LNCAP (cell line): ENCODE measurements around the gene SLC25A25.

Source experiments
- TF ChIP-seq, protein P1 (sequence below): fragments of 450-650 bp; IDR thresholded peaks from 2 replicates; pipeline ENCODE4 v1.5.1; 2017; ENCODE audit warnings: mild to moderate bottlenecking

SLC25A25 gene

GRCh38 chr9:128085943-128086342 lies 17.9 kb downstream of the SLC25A25 start:
- TF ChIP-seq, protein P1, sequence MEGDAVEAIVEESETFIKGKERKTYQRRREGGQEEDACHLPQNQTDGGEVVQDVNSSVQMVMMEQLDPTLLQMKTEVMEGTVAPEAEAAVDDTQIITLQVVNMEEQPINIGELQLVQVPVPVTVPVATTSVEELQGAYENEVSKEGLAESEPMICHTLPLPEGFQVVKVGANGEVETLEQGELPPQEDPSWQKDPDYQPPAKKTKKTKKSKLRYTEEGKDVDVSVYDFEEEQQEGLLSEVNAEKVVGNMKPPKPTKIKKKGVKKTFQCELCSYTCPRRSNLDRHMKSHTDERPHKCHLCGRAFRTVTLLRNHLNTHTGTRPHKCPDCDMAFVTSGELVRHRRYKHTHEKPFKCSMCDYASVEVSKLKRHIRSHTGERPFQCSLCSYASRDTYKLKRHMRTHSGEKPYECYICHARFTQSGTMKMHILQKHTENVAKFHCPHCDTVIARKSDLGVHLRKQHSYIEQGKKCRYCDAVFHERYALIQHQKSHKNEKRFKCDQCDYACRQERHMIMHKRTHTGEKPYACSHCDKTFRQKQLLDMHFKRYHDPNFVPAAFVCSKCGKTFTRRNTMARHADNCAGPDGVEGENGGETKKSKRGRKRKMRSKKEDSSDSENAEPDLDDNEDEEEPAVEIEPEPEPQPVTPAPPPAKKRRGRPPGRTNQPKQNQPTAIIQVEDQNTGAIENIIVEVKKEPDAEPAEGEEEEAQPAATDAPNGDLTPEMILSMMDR, result no peak

DNA sequence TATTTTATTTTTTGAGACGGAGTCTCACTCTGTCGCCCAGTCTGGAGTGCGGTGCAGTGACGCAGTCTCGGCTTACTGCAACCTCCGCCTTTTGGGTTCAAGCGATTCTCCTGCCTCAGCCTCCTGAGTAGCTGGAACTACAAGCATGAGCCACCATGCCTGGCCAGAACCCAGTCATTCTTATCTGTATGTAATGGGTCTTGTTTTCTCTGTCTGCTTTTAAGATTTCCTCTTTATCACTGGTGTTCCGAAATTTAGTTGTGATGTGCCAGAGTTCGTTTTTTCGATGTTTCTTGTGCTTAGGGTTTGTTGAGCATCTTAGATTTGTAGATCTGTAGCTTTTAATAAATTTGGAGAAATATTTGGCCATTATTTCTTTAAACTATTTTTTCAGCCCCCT lies 19.2 kb downstream of the SLC25A25 start:
- TF ChIP-seq, protein P1, result no peak

DNA sequence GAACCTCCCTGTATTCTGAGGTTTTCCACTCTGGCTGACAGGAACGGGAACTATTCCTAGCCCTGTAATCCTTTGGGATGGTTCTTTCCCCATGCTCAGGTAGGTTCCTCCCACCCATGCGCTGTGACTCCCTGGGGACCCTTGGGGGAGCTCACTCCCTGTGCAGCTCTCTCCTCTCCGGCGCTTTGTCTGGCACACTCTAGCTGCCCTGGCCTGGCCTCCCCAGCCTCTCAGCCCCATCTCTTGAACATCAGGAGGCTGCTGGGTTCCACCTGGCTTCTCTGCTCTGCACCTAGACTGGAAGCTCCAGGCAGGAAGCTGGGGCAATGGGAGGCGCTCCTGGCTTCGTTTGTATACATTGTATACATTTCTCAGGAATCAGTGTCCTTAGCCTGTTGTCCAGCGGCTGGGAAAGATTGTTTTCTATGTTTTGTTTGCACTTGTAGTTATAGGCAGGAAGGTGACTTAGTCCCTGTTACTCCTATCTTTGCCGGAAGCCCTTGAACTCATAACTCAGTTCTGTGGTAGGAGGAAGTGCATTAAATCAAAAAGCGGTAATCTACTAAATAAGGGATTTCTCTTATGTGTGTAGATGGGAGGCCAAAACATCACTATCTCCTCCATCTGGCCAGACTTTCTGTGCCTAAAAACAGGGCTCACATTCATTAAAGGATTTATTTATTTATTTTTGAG lies 20.4 kb downstream of the SLC25A25 start:
- TF ChIP-seq, protein P1, result no peak

- TF ChIP-seq, protein P1, result no peak
Observed at GRCh38 chr9:128089299-128089698, 21.3 kb downstream of the SLC25A25 start.

DNA sequence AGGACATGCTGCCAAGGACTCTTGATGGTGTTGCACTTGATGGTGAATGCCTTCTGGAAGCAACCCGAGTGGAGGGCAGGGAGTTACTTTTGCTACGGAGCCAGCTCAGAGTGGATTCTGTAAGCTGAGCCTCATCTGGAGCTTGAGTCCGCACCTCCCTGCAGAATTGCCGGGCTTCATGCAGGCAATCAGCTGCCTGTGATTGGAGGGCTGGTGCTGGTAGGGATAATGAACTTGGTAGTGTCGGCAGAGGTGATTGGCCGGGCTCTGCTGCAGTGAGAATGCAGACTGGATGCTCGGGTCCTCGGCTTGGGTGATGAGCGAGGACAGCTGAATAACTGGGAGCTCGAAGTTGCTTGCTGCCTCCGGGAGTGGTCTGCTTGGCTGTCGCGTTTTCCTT lies 23.1 kb downstream of the SLC25A25 start:
- TF ChIP-seq, protein P1, result no peak

DNA sequence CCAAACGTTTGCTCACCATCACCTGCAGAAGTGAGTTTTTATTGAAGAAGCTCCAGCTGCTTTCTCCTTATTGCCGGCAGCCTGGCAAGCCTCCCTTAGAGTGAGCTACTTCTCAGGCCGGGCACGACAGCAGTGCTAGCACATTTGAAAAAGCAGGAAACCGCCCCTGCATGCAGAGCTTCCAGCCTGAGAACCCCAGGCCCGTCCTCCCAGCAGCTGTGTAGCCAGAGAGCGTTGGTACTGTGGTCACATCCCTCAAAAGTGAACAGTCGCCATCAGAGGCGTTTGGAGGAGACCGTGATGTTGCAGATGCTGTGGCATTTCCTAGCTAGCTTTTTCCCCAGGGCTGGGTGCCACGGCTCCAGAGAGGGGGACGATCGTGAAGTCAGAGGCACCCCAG lies 23.5 kb downstream of the SLC25A25 start:
- TF ChIP-seq, protein P1, result no peak

DNA sequence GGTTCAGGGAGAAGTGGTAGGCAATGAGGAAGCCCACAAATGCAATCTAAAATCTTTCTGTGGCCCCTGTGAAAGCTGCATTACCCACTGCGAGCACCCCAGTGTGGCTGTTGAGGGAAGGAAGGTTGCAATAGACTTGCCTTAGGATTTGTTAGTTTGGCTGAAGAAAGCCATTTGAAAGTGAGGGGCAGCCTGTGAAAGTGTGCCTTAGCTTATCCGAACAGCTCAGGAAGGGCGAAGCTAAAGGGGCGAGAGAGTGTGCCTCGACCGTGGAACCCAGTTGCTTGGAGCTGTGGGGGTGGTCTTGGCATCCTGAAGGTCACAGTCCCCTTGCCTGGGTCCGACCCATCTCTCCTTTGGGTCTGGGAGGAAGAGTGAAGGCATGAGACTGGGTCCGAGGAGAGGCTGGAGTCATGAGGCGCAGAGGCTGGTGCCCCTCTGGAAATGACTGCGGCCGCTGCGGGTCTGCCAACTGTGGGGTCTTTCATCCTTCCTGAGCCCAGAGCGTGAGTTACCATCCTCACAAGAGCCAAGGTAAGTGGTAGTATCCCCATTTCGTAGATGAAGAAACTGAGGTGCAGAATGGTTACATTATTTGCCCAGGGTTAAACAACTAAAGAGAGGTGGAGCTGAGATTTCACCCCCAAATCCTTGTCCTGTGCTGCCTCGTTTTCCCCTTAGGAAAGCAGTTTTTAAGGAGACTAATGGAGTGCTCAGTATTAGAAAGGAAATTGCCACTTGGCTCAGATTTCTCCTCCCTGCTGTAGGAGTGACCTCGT lies 24.4 kb downstream of the SLC25A25 start:
- TF ChIP-seq, protein P1, result no peak
